Neuronal stem cell (in vitro differentiated cells): Measurements from ENCODE around the gene CLASRP.

ENCODE experiments used
- DNase-seq: peaks from one replicate; pipeline ENCODE4 v3.0.0-alpha.2; 2013; ENCODE audit warnings: low spot score
- H2AFZ ChIP-seq: one replicate; pipeline ENCODE4 v1.6.1; 2013; ENCODE audit warnings: mild to moderate bottlenecking, low read length, inconsistent platforms
- H2AK5ac ChIP-seq: 2 replicates; pipeline ENCODE4 v1.6.1; 2013; ENCODE audit warnings: low read depth, mild to moderate bottlenecking, inconsistent platforms, low read length, moderate library complexity, mixed read lengths
- H2BK120ac ChIP-seq: 2 replicates; pipeline ENCODE4 v1.6.1; 2013; ENCODE audit warnings: low read depth, mild to moderate bottlenecking, inconsistent platforms, low read length, moderate library complexity, mixed read lengths
- H2BK12ac ChIP-seq: one replicate; pipeline ENCODE4 v1.6.1; 2013; ENCODE audit warnings: low read length, inconsistent platforms
- H2BK15ac ChIP-seq: 2 replicates; pipeline ENCODE4 v1.6.1; 2013; ENCODE audit warnings: mild to moderate bottlenecking, low read length, inconsistent platforms, mixed read lengths
- H2BK5ac ChIP-seq: one replicate; pipeline ENCODE4 v1.6.1; 2013; ENCODE audit warnings: inconsistent platforms, mild to moderate bottlenecking, low read length, moderate library complexity
- H3K14ac ChIP-seq: one replicate; pipeline ENCODE4 v1.6.1; 2013; ENCODE audit warnings: low read length, inconsistent platforms
- H3K18ac ChIP-seq: 2 replicates; pipeline ENCODE4 v1.6.1; 2013; ENCODE audit warnings: low read length, inconsistent platforms
- H3K23ac ChIP-seq: 2 replicates; pipeline ENCODE4 v1.6.1; 2013; ENCODE audit warnings: low read depth, mild to moderate bottlenecking, mixed read lengths, low read length, inconsistent platforms; ENCODE audit not compliant: poor library complexity
- H3K27ac ChIP-seq: replicated peaks from 3 replicates; pipeline ENCODE4 v1.5.1; 2013; ENCODE audit warnings: low read length, inconsistent platforms
- H3K27me3 ChIP-seq, 3 experiments: 2 replicates each; pipeline ENCODE4 v1.6.1; 2013; ENCODE audit warnings: low read length in 3 of 3, mild to moderate bottlenecking in 2 of 3, inconsistent platforms in 1 of 3, low read depth in 1 of 3, mixed read lengths in 1 of 3, moderate library complexity in 1 of 3; ENCODE audit not compliant: control insufficient read depth in 3 of 3, insufficient read depth in 3 of 3
- H3K36me3 ChIP-seq, 2 donors: replicated peaks in 1 of 2; 2 replicates each; pipeline ENCODE4 v1.6.1; 2013; ENCODE audit warnings: low read length in 2 of 2; ENCODE audit not compliant: control insufficient read depth in 2 of 2, insufficient read depth in 2 of 2
- H3K4ac ChIP-seq: 2 replicates; pipeline ENCODE4 v1.6.1; 2013; ENCODE audit warnings: inconsistent platforms, mild to moderate bottlenecking, low read length, moderate library complexity
- H3K4me1 ChIP-seq, 2 donors: 1 replicate in 1 of 2; 2 replicates in 1 of 2; pipeline ENCODE4 v1.6.1; 2013; ENCODE audit warnings: low read length in 2 of 2, low read depth in 1 of 2; ENCODE audit not compliant: control insufficient read depth in 2 of 2, insufficient read depth in 1 of 2
- H3K4me2 ChIP-seq: one replicate; pipeline ENCODE4 v1.6.1; 2013; ENCODE audit warnings: mild to moderate bottlenecking, low read length, inconsistent platforms; ENCODE audit not compliant: insufficient read depth, poor library complexity, severe bottlenecking
- H3K4me3 ChIP-seq, 2 donors: 2 replicates each; pipeline ENCODE4 v1.5.1; 2013; ENCODE audit warnings: low read length in 2 of 2, mild to moderate bottlenecking in 2 of 2, inconsistent platforms in 1 of 2, moderate library complexity in 1 of 2
- H3K79me1 ChIP-seq: one replicate; pipeline ENCODE4 v1.6.1; 2013; ENCODE audit warnings: low read depth, mild to moderate bottlenecking, inconsistent platforms, low read length, moderate library complexity
- H3K9ac ChIP-seq: one replicate; pipeline ENCODE4 v1.6.1; 2013; ENCODE audit warnings: mild to moderate bottlenecking, low read depth, low read length, inconsistent platforms; ENCODE audit not compliant: poor library complexity
- H3K9me3 ChIP-seq, 2 donors: replicated peaks in 1 of 2; 2 replicates each; pipeline versions ENCODE3 to v1.6.1; 2013; ENCODE audit warnings: low read length in 2 of 2, mild to moderate bottlenecking in 2 of 2, inconsistent platforms in 1 of 2, low read depth in 1 of 2, mixed read lengths in 1 of 2, moderate library complexity in 1 of 2; ENCODE audit not compliant: control insufficient read depth in 2 of 2, insufficient read depth in 1 of 2
- H4K8ac ChIP-seq: one replicate; pipeline ENCODE4 v1.6.1; 2013; ENCODE audit warnings: low read depth, mild to moderate bottlenecking, inconsistent platforms, low read length, moderate library complexity
- H4K91ac ChIP-seq: one replicate; pipeline ENCODE4 v1.6.1; 2013; ENCODE audit warnings: low read length, low read depth, mild to moderate bottlenecking, inconsistent platforms; ENCODE audit not compliant: poor library complexity
- WGBS, 2 donors: extraction: QIAGEN DNeasy Blood & Tissue Kit; methylation state at CpG; one replicate each; pipeline ENCODE4 v1.1.7; 2013; ENCODE audit warnings: missing lambda C conversion rate in 2 of 2, mixed read lengths in 1 of 2; ENCODE audit not compliant: insufficient read length in 2 of 2, insufficient replicate concordance in 1 of 2; ENCODE audit errors: extremely low coverage in 2 of 2; 5-methylcytosine and 5-hydroxymethylcytosine counted together

CLASRP gene

DNA sequence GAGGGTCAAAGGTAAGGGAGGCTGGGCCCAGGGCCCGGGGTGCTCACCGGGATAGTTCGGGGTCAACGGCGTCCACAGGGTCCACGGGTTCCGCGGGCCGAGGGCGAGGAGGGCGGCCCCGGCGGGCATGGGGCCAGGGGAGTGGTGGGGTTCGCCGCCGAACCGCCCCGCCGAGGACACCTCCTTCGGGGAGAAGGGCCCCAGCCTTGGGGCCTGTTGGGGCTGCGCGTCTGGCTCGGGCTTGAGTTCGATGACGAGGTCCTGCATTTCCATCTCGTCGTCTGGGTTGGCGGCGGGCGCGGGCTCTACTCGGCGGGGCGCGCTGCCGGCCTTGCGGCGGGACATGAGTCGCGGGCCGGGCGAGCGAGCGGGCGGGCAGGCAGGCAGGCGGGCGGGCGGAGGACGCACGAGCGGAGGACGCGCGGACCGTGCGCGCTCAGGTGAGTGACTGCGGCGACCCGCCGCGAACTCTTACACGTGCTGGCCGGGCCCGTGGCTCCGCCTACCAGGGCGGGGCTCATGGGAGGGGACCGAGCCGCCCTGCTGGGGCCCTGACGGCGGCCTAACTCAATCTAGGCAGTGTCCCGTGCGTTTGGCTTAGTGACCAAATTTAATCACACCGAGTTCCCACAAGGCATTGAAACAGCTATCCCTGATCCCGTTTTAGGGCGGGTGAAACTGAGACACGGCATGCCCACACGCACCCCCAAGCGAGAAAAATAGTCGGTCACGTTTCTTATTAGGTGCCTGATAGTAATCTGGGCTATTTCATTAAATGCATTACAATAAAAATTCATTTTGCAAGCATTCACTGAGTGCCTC is 37.4 kb downstream of the CLASRP start, which contains the start of gene ZNF296:
Gene ZNF296 (minus strand): TSS at position 450 of the 822 bp plus-strand sequence. CDS start 105 bp downstream, at position 345.
- no peak within 1 kb of the TSS for H2BK5ac ChIP-seq
- peak within 1 kb of the TSS; percentile 58 for H2BK12ac ChIP-seq
- DNase-seq, result peak; percentile 50
- H2AK5ac ChIP-seq, result peak within 1 kb of the TSS; percentile 73
- H3K27ac ChIP-seq, result no peak within 1 kb of the TSS
- peak within 1 kb of the TSS; percentile 77 for H3K4me2 ChIP-seq
- H3K18ac ChIP-seq, result peak within 1 kb of the TSS; percentile 74
- H3K4me3 ChIP-seq, result peak within 1 kb of the TSS; percentile 36 to 69
- H3K14ac ChIP-seq, result no peak within 1 kb of the TSS
- no CpG with 5 or more reads among the region's 81 CpGs for WGBS, 2 donors
- H4K8ac ChIP-seq, result no peak within 1 kb of the TSS
- H3K4me1 ChIP-seq, result peaks cover 13 to 14% of the 10 kb centered on the region in 2 donors
- peaks cover 6% of the 10 kb centered on the region for H3K79me1 ChIP-seq
- H3K23ac ChIP-seq, result peak within 1 kb of the TSS; percentile 98
- no peak within 1 kb of the TSS for H2BK120ac ChIP-seq
- H3K36me3 ChIP-seq, result peaks cover 2 to 9% of the 10 kb centered on the region in 2 donors
- peak within 1 kb of the TSS; percentile 70 for H3K9ac ChIP-seq
- no peak within 1 kb of the TSS for H3K4ac ChIP-seq
- H4K91ac ChIP-seq, result no peak within 1 kb of the TSS
- peaks cover 5 to 27% (median 20%) of the 10 kb centered on the region in 3 experiments for H3K27me3 ChIP-seq
- H2BK15ac ChIP-seq, result peak within 1 kb of the TSS; percentile 96
- peak within 1 kb of the TSS; percentile 86 for H2AFZ ChIP-seq
- H3K9me3 ChIP-seq, result no peaks in the 10 kb centered on the region

DNA sequence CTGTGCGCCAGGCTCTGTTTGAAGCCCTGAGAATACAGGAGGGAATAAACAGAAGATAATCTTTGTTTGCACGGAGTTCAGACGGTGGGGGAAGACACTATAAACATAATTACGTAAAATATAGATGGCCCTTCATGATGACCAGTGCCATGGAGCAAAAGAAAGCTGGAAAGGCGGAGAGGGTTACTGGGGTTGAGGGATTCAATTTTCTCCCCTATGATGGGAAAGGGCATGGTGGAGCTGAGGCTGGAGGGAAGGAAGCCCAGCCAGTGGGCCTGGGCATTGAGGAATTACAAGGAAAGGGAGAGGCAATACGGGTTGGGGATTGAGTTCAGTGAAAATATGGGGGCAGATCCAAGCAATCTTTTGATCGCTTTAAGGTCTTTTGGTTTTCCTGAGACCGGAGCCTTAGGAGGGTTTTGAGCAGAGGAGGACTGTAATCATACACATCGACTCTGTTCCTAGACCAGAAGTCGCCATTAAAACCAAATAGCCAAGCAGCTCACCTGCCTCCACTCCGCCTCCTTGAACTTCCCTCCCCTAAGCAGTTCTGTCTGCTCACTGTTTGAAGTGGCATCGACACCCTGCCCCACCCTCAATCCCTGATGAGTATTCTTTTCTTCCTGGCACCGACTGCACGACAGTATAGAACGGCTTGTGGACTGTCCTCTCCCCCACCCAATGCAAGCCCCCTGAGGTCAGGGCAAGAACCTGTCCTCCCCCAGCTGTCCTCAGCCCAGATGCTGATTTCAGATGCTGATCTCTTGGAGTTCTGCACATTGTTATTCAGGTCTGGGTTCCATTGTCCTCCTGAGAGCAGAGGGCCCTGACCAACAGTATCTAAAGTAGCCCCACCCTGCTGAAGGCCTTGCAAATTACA is 38.2 kb downstream of the CLASRP start:
- H3K4me1 ChIP-seq, result peaks cover 13 to 14% of the 10 kb centered on the region in 2 donors
- H3K27me3 ChIP-seq, result peaks cover 5 to 27% (median 20%) of the 10 kb centered on the region in 3 experiments
- H3K14ac ChIP-seq, result no peak overlapping the region
- H4K91ac ChIP-seq, result no peak overlapping the region
- peaks cover 10% of the 10 kb centered on the region for H3K79me1 ChIP-seq
- no peak overlapping the region for H2BK5ac ChIP-seq
- no peak overlapping the region for H3K4me3 ChIP-seq
- H2BK15ac ChIP-seq, result no peak overlapping the region
- no peak overlapping the region for H3K4ac ChIP-seq
- H3K9ac ChIP-seq, result peak overlapping the region; percentile 38
- no peak overlapping the region for H3K18ac ChIP-seq
- H3K9me3 ChIP-seq, result no peaks in the 10 kb centered on the region
- H3K27ac ChIP-seq, result no peak overlapping the region
- H2AK5ac ChIP-seq, result no peak overlapping the region
- H2BK12ac ChIP-seq, result no peak overlapping the region
- no peak overlapping the region for H3K4me2 ChIP-seq
- peaks cover 6 to 12% of the 10 kb centered on the region in 2 donors for H3K36me3 ChIP-seq
- H3K23ac ChIP-seq, result no peak overlapping the region
- no peak overlapping the region for H2BK120ac ChIP-seq
- DNase-seq, result no peak
- no CpG with 5 or more reads among the region's 15 CpGs for WGBS, 2 donors
- no peak overlapping the region for H4K8ac ChIP-seq
- peak overlapping the region; percentile 86 for H2AFZ ChIP-seq

DNA sequence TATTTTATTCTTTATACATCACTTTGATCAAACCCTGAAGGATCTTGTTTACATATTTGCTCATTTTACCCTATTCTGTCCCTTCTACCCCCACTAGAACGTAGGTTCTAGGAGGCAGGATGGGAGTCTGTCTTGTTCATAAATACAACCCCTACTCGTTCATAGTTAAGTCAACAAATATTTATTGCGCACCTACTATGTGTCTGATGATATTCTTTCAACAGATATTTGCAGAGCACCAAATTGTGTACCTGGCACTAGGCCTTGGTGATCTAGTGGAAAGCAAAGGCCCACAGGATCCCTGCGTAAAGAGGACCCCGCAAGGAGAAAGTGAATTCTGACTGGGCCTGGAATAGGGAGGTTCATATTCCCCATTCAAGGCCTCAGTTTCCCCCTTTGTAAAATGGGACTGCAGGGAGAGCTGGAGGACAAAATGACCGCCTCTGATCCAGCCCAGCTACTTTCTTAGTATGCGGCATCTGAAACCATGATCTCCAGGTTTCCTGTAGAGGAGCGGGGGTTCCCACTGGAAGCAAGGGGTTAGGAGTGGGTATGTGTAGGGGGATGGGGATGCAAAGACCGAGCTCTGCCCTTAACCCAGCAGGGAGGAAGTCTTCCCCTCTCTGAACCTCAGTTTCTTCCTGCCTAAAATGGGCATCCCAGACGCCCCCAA is 39.7 kb downstream of the CLASRP start:
- Histone ChIP-seq H2AK5ac (peak overlapping the region; percentile 59), H2BK15ac (no peak overlapping the region), H3K14ac (no peak overlapping the region), H3K9me3 (no peaks in the 10 kb centered on the region), H3K18ac (peak overlapping the region; percentile 63), H3K4ac (no peak overlapping the region), H3K27me3 (peaks cover 5 to 27% (median 20%) of the 10 kb centered on the region in 3 experiments), H3K4me2 (peak overlapping the region; percentile 81), H3K23ac (peak overlapping the region; percentile 98), H2BK12ac (no peak overlapping the region), H3K4me3 (peak overlapping the region; percentile 90 to 92), H3K9ac (no peak overlapping the region), H2BK120ac (no peak overlapping the region), H2AFZ (peak overlapping the region; percentile 90), H4K91ac (no peak overlapping the region), H3K27ac (no peak overlapping the region), H3K4me1 (peaks cover 13 to 14% of the 10 kb centered on the region in 2 donors), H2BK5ac (no peak overlapping the region), H4K8ac (no peak overlapping the region), H3K79me1 (peaks cover 10% of the 10 kb centered on the region), H3K36me3 (peaks cover 7 to 22% of the 10 kb centered on the region in 2 donors)
- no CpG with 5 or more reads among the region's 10 CpGs for WGBS, 2 donors
- no peak for DNase-seq
